ENCODE data around the gene PSMD13. TPM values are rescaled to one million over a fixed set of nuclear protein-coding genes. Genes with fewer than 3 reads are reported as not detected.

Gene PSMD13
- total and polyA plus RNA-seq, 2 of the 13 experiments (the other 11 are each of a cell fraction or from before 2014, with no cell fraction given), result 83.0 to 117 TPM

GRCh38 chr11:199782-200181 lies 37.0 kb upstream of the PSMD13 start:
- H3K27ac ChIP-seq (ENCODE audit: extremely low read length, insufficient read depth, low read length), result no peak overlapping the region
- ATAC-seq (peak; percentile 19), FAIRE-seq (no peak), DNase-seq (ENCODE audit: low spot score) (no peak)
- H3K4me2 ChIP-seq (ENCODE audit: low read depth, low read length), result no peak overlapping the region
- in situ Hi-C loops (cut with HindIII; ENCODE audit: extremely low pct_ligation_motif_present, low pct_unique_long_range_greater_than_20kb), result no loop called here
- no peaks in the 10 kb centered on the region for H3K79me2 ChIP-seq (ENCODE audit: insufficient read depth, low read length)
- intact Hi-C loops (cut with micrococcal nuclease; ENCODE audit: unreplicated experiment), result no loop called here
- 0 out of 4 replicates have a peak, but pooled peaks of 1 of the 2 experiments have one; percentile 9 for TF ChIP-seq POLR2A (IDR thresholded peaks at IDR 0.05; ENCODE audit: insufficient read depth in 1 of 2, low read depth in 2 of 2, low read length in 2 of 2)
- TF ChIP-seq ZNF337 (CRISPR knock-in tag; IDR thresholded peaks at IDR 0.05; ENCODE audit: borderline replicate concordance, low read depth), result no peak
- TF ChIP-seq SSRP1 (CRISPR knock-in tag; IDR thresholded peaks at IDR 0.05), result no peak
- TF ChIP-seq ZNF564 (CRISPR knock-in tag; IDR thresholded peaks at IDR 0.05), result no peak
- TF ChIP-seq ZNF614 (CRISPR knock-in tag; IDR thresholded peaks at IDR 0.05; ENCODE audit: borderline replicate concordance), result no peak
- 0 out of 2 replicates have a peak, but pooled peaks have one; percentile 27 for TF ChIP-seq KDM2A (CRISPR knock-in tag; IDR thresholded peaks at IDR 0.05; ENCODE audit: borderline replicate concordance, low read depth)
- TF ChIP-seq, protein P1, sequence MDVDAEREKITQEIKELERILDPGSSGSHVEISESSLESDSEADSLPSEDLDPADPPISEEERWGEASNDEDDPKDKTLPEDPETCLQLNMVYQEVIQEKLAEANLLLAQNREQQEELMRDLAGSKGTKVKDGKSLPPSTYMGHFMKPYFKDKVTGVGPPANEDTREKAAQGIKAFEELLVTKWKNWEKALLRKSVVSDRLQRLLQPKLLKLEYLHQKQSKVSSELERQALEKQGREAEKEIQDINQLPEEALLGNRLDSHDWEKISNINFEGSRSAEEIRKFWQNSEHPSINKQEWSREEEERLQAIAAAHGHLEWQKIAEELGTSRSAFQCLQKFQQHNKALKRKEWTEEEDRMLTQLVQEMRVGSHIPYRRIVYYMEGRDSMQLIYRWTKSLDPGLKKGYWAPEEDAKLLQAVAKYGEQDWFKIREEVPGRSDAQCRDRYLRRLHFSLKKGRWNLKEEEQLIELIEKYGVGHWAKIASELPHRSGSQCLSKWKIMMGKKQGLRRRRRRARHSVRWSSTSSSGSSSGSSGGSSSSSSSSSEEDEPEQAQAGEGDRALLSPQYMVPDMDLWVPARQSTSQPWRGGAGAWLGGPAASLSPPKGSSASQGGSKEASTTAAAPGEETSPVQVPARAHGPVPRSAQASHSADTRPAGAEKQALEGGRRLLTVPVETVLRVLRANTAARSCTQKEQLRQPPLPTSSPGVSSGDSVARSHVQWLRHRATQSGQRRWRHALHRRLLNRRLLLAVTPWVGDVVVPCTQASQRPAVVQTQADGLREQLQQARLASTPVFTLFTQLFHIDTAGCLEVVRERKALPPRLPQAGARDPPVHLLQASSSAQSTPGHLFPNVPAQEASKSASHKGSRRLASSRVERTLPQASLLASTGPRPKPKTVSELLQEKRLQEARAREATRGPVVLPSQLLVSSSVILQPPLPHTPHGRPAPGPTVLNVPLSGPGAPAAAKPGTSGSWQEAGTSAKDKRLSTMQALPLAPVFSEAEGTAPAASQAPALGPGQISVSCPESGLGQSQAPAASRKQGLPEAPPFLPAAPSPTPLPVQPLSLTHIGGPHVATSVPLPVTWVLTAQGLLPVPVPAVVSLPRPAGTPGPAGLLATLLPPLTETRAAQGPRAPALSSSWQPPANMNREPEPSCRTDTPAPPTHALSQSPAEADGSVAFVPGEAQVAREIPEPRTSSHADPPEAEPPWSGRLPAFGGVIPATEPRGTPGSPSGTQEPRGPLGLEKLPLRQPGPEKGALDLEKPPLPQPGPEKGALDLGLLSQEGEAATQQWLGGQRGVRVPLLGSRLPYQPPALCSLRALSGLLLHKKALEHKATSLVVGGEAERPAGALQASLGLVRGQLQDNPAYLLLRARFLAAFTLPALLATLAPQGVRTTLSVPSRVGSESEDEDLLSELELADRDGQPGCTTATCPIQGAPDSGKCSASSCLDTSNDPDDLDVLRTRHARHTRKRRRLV (CRISPR knock-in tag; IDR thresholded peaks at IDR 0.05), result no peak
- CTCF ChIA-PET (ENCODE audit: low intra/inter-chr PET ratio, low total read pairs), result no interaction called here
- BruUV-seq (replicated peaks), result no TSS peak
- no peak overlapping the region for H3K4me3 ChIP-seq (replicated peaks in 1 of 3; ENCODE audit: insufficient read depth in 1 of 3, low read depth in 2 of 3, low read length in 3 of 3)
- H3K9ac ChIP-seq (ENCODE audit: insufficient read depth, low read depth, low read length), result no peak overlapping the region
- H2AFZ ChIP-seq (ENCODE audit: low read length), result no peak overlapping the region
- H3K9me3 ChIP-seq (ENCODE audit: low read length), result no peaks in the 10 kb centered on the region
- H4K20me1 ChIP-seq (ENCODE audit: insufficient read depth, low read length), result no peaks in the 10 kb centered on the region
- POLR2A ChIA-PET, result interaction anchor here (1.0 kb wide), 1 partner anchor 36 kb away, joined by 3 read pairs; no protein-coding TSS in a partner anchor
- H3K36me3 ChIP-seq (replicated peaks in 1 of 2; ENCODE audit: control insufficient read depth in 1 of 2, insufficient read depth in 2 of 2, low read length in 2 of 2), result peaks cover 3 to 11% of the 10 kb centered on the region in 2 experiments; a peak in 3 of 5 replicates
- WGBS (ENCODE audit: low lambda C conversion rate), result 92% methylated on average over 6 of the region's 8 CpGs
- no peaks in the 10 kb centered on the region for H3K27me3 ChIP-seq (ENCODE audit: control insufficient read depth in 1 of 2, insufficient read depth in 2 of 2, low read length in 2 of 2)
- H3K4me1 ChIP-seq (ENCODE audit: insufficient read depth, low read length), result peaks cover 8% of the 10 kb centered on the region; the same call in 1 of the 2 replicates

Data from HepG2 (cell line).